A549 (cell line): Measurements from ENCODE around the gene AMZ1. TPM values are rescaled to one million over a fixed set of nuclear protein-coding genes. Genes with fewer than 3 reads are reported as not detected.

Source experiments
- ATAC-seq, 2 experiments: fragments of 200-7000 bp in 1 of 2; fragments of >200 bp in 1 of 2; cut with Nextera tagmentation in 1 of 2; cut with Tn5 transposase in 1 of 2; 3 replicates each; pipeline versions ENCODE4 v1.8.0 to v1.9.1; 2018 to 2020; ENCODE audit warnings: mild to moderate bottlenecking in 1 of 2, moderate library complexity in 1 of 2
- CTCF ChIA-PET: fragments of 300-600 bp; sonication (Branson Sonifier 250); formaldehyde crosslinking; extraction: SDS; loops from one replicate; lab custom pipeline; 2021; ENCODE audit warnings: antibody characterized with exemption, inconsistent platforms; lab: Yijun Ruan, JAX
- POLR2A ChIA-PET: fragments of 350-600 bp; formaldehyde crosslinking; extraction: SDS; loops from one replicate; lab custom pipeline; 2021; ENCODE audit warnings: antibody characterized with exemption, inconsistent platforms; lab: Yijun Ruan, JAX
- DNase-seq, 2 experiments: peaks; one replicate each; pipeline versions ENCODE4 v3.0.0 to v3.0.0-alpha.2; 2011 to 2016; ENCODE audit warnings: low read depth in 1 of 2, low spot score in 1 of 2
- FAIRE-seq: peaks from 2 replicates; lab custom pipeline; 2011; peaks lifted over from hg19 to GRCh38; lab: Jason Lieb, UNC
- H3K27ac ChIP-seq, 2 experiments: fragments of >200 bp; sonication (Bioruptor Twin); formaldehyde crosslinking; 3 replicates each; pipeline ENCODE4 v1.5.1; 2016 to 2017
- H3K4me1 ChIP-seq: fragments of >200 bp; sonication (Bioruptor Twin); formaldehyde crosslinking; 3 replicates; pipeline ENCODE4 v1.6.1; 2016
- H3K4me2 ChIP-seq: fragments of >200 bp; sonication (Bioruptor Twin); formaldehyde crosslinking; 3 replicates; pipeline ENCODE4 v1.6.1; 2016
- H3K4me3 ChIP-seq: fragments of >200 bp; sonication (Bioruptor Twin); formaldehyde crosslinking; 3 replicates; pipeline ENCODE4 v1.5.1; 2016
- H3K9me3 ChIP-seq: fragments of >200 bp; sonication (Bioruptor Twin); formaldehyde crosslinking; 3 replicates; pipeline ENCODE4 v1.6.1; 2016
- CEBPB ChIP-seq, 2 experiments: fragments of >200 bp in 1 of 2; sonication (Bioruptor Twin) in 1 of 2; formaldehyde crosslinking in 1 of 2; IDR thresholded peaks; 2 replicates each; pipeline ENCODE4 v1.6.1; 2012 to 2016
- CHD4 ChIP-seq: fragments of 200-600 bp; sonication (generic); IDR thresholded peaks from 2 replicates; pipeline ENCODE4 v1.6.1; 2016; ENCODE audit warnings: antibody characterized with exemption, mild to moderate bottlenecking, borderline replicate concordance
- EHF ChIP-seq: fragments of 250-450 bp; sonication (Bioruptor Pico); IDR thresholded peaks from 2 replicates; pipeline ENCODE4 v1.5.0; 2020; ENCODE audit warnings: mild to moderate bottlenecking
- EHMT2 ChIP-seq: fragments of 200-600 bp; sonication (generic); IDR thresholded peaks from 2 replicates; pipeline ENCODE4 v1.6.1; 2016; ENCODE audit warnings: antibody characterized with exemption, low read depth, mild to moderate bottlenecking, moderate library complexity
- ELK1 ChIP-seq: fragments of 150-350 bp; IDR thresholded peaks from 2 replicates; pipeline ENCODE4 v1.6.1; 2014; ENCODE audit warnings: low read depth, mild to moderate bottlenecking, low read length
- EP300 ChIP-seq, 2 experiments: fragments of >200 bp; sonication (Bioruptor Twin); formaldehyde crosslinking; IDR thresholded peaks; 2 replicates in 1 of 2; 3 replicates in 1 of 2; pipeline ENCODE4 v1.6.1; 2016 to 2017
- FOSB ChIP-seq: fragments of 250-450 bp; sonication (Bioruptor Pico); IDR thresholded peaks from 2 replicates; pipeline ENCODE4 v1.5.0; 2020; ENCODE audit warnings: mild to moderate bottlenecking, moderate library complexity
- HDAC2 ChIP-seq: fragments of 200-600 bp; sonication (generic); IDR thresholded peaks from 2 replicates; pipeline ENCODE4 v1.6.1; 2016
- HEYL ChIP-seq: fragments of 250-450 bp; sonication (Bioruptor Pico); IDR thresholded peaks from 2 replicates; pipeline ENCODE4 v1.8.0; 2021; ENCODE audit warnings: mild to moderate bottlenecking, moderate library complexity
- HMGXB4 ChIP-seq: fragments of 250-450 bp; sonication (Bioruptor Pico); IDR thresholded peaks from 2 replicates; pipeline ENCODE4 v1.5.0; 2021; ENCODE audit warnings: mild to moderate bottlenecking, moderate library complexity, borderline replicate concordance
- HOXB5 ChIP-seq: fragments of 250-450 bp; sonication (Bioruptor Pico); IDR thresholded peaks from 2 replicates; pipeline ENCODE4 v1.5.0; 2020; ENCODE audit warnings: mild to moderate bottlenecking, moderate library complexity
- JUN ChIP-seq, 2 experiments: fragments of >200 bp; sonication (Bioruptor Twin); formaldehyde crosslinking; IDR thresholded peaks; 2 replicates in 1 of 2; 3 replicates in 1 of 2; pipeline ENCODE4 v1.6.1; 2016 to 2017
- JUNB ChIP-seq: fragments of >200 bp; sonication (Bioruptor Twin); formaldehyde crosslinking; IDR thresholded peaks from 2 replicates; pipeline ENCODE4 v1.6.1; 2016
- KDM1A ChIP-seq: fragments of 200-600 bp; sonication (generic); IDR thresholded peaks from 2 replicates; pipeline ENCODE4 v1.6.1; 2016; ENCODE audit warnings: low read depth, mild to moderate bottlenecking
- MAX ChIP-seq: IDR thresholded peaks from 2 replicates; pipeline ENCODE4 v1.6.1; 2012
- NR3C1 ChIP-seq: fragments of >200 bp; sonication (Bioruptor Twin); formaldehyde crosslinking; IDR thresholded peaks from 3 replicates; pipeline ENCODE4 v1.6.1; 2017
- PBX3 ChIP-seq: IDR thresholded peaks from 2 replicates; pipeline ENCODE4 v1.6.1; 2012
- POLR2AphosphoS2 ChIP-seq: conservative IDR thresholded peaks from 2 replicates; pipeline ENCODE4 v1.6.1; 2012; ENCODE audit warnings: low read length, improper control_type of control experiment, inconsistent platforms
- REST ChIP-seq: fragments of 200-600 bp; sonication (generic); IDR thresholded peaks from 2 replicates; pipeline ENCODE4 v1.6.1; 2016; ENCODE audit warnings: antibody characterized with exemption, mild to moderate bottlenecking, moderate library complexity
- RFX5 ChIP-seq: fragments of 450-650 bp; IDR thresholded peaks from 2 replicates; pipeline ENCODE4 v1.7.1; 2014; ENCODE audit warnings: antibody characterized with exemption, mild to moderate bottlenecking, moderate library complexity
- RNF2 ChIP-seq: fragments of 200-600 bp; sonication (generic); IDR thresholded peaks from 2 replicates; pipeline ENCODE4 v1.6.1; 2016; ENCODE audit warnings: low read depth, mild to moderate bottlenecking, antibody characterized with exemption, moderate library complexity, borderline replicate concordance
- SREBF2 ChIP-seq: fragments of 450-650 bp; IDR thresholded peaks from 2 replicates; pipeline ENCODE4 v1.6.1; 2014; ENCODE audit warnings: mild to moderate bottlenecking, moderate library complexity
- TP53 ChIP-seq: fragments of 250-450 bp; sonication (Bioruptor Pico); IDR thresholded peaks from 2 replicates; pipeline ENCODE4 v1.5.0; 2021; ENCODE audit warnings: mild to moderate bottlenecking, moderate library complexity
- ZNF302 ChIP-seq: fragments of 250-450 bp; sonication (Bioruptor Pico); IDR thresholded peaks from 2 replicates; pipeline ENCODE4 v1.9.0; 2021; ENCODE audit warnings: inconsistent platforms, mild to moderate bottlenecking, moderate library complexity
- ZSCAN20 ChIP-seq: fragments of 250-450 bp; sonication (Bioruptor Pico); IDR thresholded peaks from 2 replicates; pipeline ENCODE4 v1.8.0; 2022; ENCODE audit warnings: mild to moderate bottlenecking, moderate library complexity
- WGBS: methylation state at CpG from one replicate; pipeline ENCODE4 v1.1.6; 2017; ENCODE audit errors: missing lambda C conversion rate; 5-methylcytosine and 5-hydroxymethylcytosine counted together
- polyA plus RNA-seq, 4 experiments: library from polyadenylated mRNA; depleted of rRNA in 3 of 4; stranded (reverse); fragments of >200 nt; fragmentation: RNase III in 1 of 4; extraction: RNeasy Plus Mini Kit Qiagen cat#74134 plus additional on column Dnase treatment in 1 of 4; gene quantifications; 2 replicates in 3 of 4; 3 replicates in 1 of 4; pipeline ENCODE4 v1.2.3, GENCODE V29; 2011 to 2017

The AMZ1 gene
- polyA plus RNA-seq, 2 of the 4 experiments (the other 2 are of a cell fraction), result 0.01 TPM; not detected in 1

- 61% methylated on average over 6 of the region's 7 CpGs for WGBS
- TF ChIP-seq EHF (CRISPR knock-in tag) (no peak), EHMT2 (no peak), FOSB (no peak), CEBPB (IDR thresholded peaks at IDR 0.05) (no peak), ZNF302 (CRISPR knock-in tag) (no peak), JUN (IDR thresholded peaks at IDR 0.05) (no peak), REST (no peak), ZSCAN20 (no peak), SREBF2 (no peak), ELK1 (no peak), MAX (no peak), CHD4 (no peak), HDAC2 (no peak), HOXB5 (no peak), EP300 (IDR thresholded peaks at IDR 0.05) (no peak), KDM1A (no peak), HMGXB4 (no peak), NR3C1 (no peak)
- Histone ChIP-seq H3K4me3 (no peak overlapping the region), H3K9me3 (no peaks in the 10 kb centered on the region), H3K4me2 (no peak overlapping the region), H3K27ac (no peak overlapping the region), H3K4me1 (no peaks in the 10 kb centered on the region)
- ChIA-PET POLR2A (no interaction called here), CTCF (interaction anchor here (0.6 to 9.2 kb wide), 7 partner anchors 9 to 217 kb away, joined by 3 to 108 read pairs (median 5); no protein-coding TSS in a partner anchor)
- no peak for DNase-seq
- ATAC-seq, result no peak
- FAIRE-seq, result no peak
Observed at GRCh38 chr7:2667843-2668242, 20.2 kb upstream of the AMZ1 start.

GRCh38 chr7:2668401-2668800, 19.6 kb upstream of the AMZ1 start:
- Histone ChIP-seq H3K4me3 (no peak overlapping the region), H3K27ac (no peak overlapping the region), H3K9me3 (no peaks in the 10 kb centered on the region), H3K4me2 (no peak overlapping the region), H3K4me1 (no peaks in the 10 kb centered on the region)
- WGBS, result 36% methylated on average over 6 of the region's 6 CpGs
- POLR2A ChIA-PET, result interaction anchor here (0.6 kb wide), 3 partner anchors 12 to 50 kb away, joined by 3 to 7 read pairs (median 3); no protein-coding TSS in a partner anchor
- TF ChIP-seq TP53 (CRISPR knock-in tag), result no peak
- no peak for TF ChIP-seq POLR2AphosphoS2
- no peak for TF ChIP-seq JUNB
- TF ChIP-seq PBX3, result no peak
- TF ChIP-seq HEYL (CRISPR knock-in tag), result no peak
- TF ChIP-seq RNF2, result no peak
- no peak for TF ChIP-seq NR3C1
- TF ChIP-seq KDM1A, result no peak
- TF ChIP-seq EP300 (IDR thresholded peaks at IDR 0.05), result no peak
- no peak for TF ChIP-seq JUN (IDR thresholded peaks at IDR 0.05)
- TF ChIP-seq RFX5, result no peak
- no peak for FAIRE-seq
- peak; percentile 13 to 63; a peak in 4 of 6 replicates for ATAC-seq
- DNase-seq, result peak; percentile 51
- CTCF ChIA-PET, result interaction anchor here (0.6 to 9.2 kb wide), 10 partner anchors 9 to 1264 kb away, joined by 3 to 108 read pairs (median 4); no protein-coding TSS in a partner anchor
